Pancreas (tissue), 10 donors: ENCODE results near the gene NQO2. TPM values are rescaled to one million over a fixed set of nuclear protein-coding genes. Genes with fewer than 3 reads are reported as not detected.
"Not testable (repeated sequence)": the region's sequence is repeated elsewhere in the genome, so short reads cannot be mapped to it uniquely, and the experiment has no call there.

Source experiments
- ATAC-seq, 4 donors: fragments of 200-7000 bp; cut with Tn5 transposase; one replicate each; pipeline versions ENCODE4 v1.8.0 to v1.9.1; 2020; ENCODE audit warnings: mild to moderate bottlenecking in 4 of 4, moderate library complexity in 4 of 4
- DNase-seq, 6 donors: peaks; one replicate each; pipeline ENCODE4 v3.0.0-alpha.2; 2020
- FAIRE-seq: peaks from 2 replicates; lab custom pipeline; 2012; peaks lifted over from hg19 to GRCh38; lab: Jason Lieb, UNC
- H3K27ac ChIP-seq, 4 donors: fragments of 200-600 bp; sonication (generic); 1 replicate in 3 of 4; 2 replicates in 1 of 4; pipeline versions ENCODE4 v1.5.0 to v1.8.0; 2020
- H3K27me3 ChIP-seq, 4 donors: fragments of 200-600 bp; one replicate each; pipeline ENCODE4 v1.8.0; 2021
- H3K36me3 ChIP-seq, 3 donors: fragments of 200-600 bp; sonication (generic) in 1 of 3; one replicate each; pipeline versions ENCODE4 v1.5.0 to v1.8.0; 2020 to 2021
- H3K4me1 ChIP-seq, 3 donors: fragments of 200-600 bp; one replicate each; pipeline ENCODE4 v1.8.0; 2021
- H3K4me3 ChIP-seq, 4 donors: fragments of 200-600 bp; sonication (generic) in 2 of 4; one replicate each; pipeline versions ENCODE4 v1.5.0 to v1.8.0; 2020 to 2021
- H3K9me3 ChIP-seq, 4 donors: fragments of 200-600 bp; one replicate each; pipeline ENCODE4 v1.8.0; 2021
- CTCF ChIP-seq, 4 donors: fragments of 200-600 bp; sonication (generic) in 3 of 4; IDR thresholded peaks; one replicate each; pipeline versions ENCODE4 v1.5.0 to v1.8.0; 2021; ENCODE audit warnings: antibody characterized with exemption in 4 of 4
- WGBS, 2 donors: extraction: QIAGEN DNeasy Blood & Tissue Kit; methylation state at CpG; one replicate each; pipeline ENCODE4 v1.1.7; 2013; 5-methylcytosine and 5-hydroxymethylcytosine counted together
- intact Hi-C, 3 donors: fragments of 100-400 bp; cut with DNase I; formaldehyde crosslinking; loops; one replicate each; pipeline versions ENCODE4 v1.11.1 to v1.14.2; 2022
- polyA plus RNA-seq, 2 donors: library from polyadenylated mRNA; stranded (reverse); fragments of 200-250 nt; gene quantifications; one replicate each; pipeline ENCODE4 v1.2.3, GENCODE V29; 2013
- total RNA-seq, 6 donors: library from RNA; stranded (reverse); fragmentation: NEBNext Ultra II Directional in 4 of 6; extraction: Animal tissue kit (Norgen Biotek cat#: 25700) in 4 of 6; gene quantifications; one replicate each; pipeline versions ENCODE4 v1.2.1 to v1.2.4, GENCODE V29; 2021 to 2023
- donor health status: healthy with polysubstance abuse.
- donor health status: DM: no; HTN: no; CAD: no; lungs with moderate emphysema.
- donor health status: DM: no; HTN: no; CAD: no.
- donor health status: control.
- donor health status: control.
- donor health status: Bipolar disorder and iron deficiency.
- donor health status: DM: yes; HTN: yes; CAD: no.
- donor health status: DM: no; HTN: no; CAD: no.
- donor health status: DM: no; HTN: no; CAD: no.
- donor health status: DM: yes; HTN: yes; CAD: no.

NQO2 gene
- total and polyA plus RNA-seq, 8 donors, result 12.7 to 23.0 (median 21.1) TPM

- WGBS, 2 donors, result 95% methylated on average over 6 of the region's 6 CpGs
- peaks cover 0 to 5% (median 0%) of the 10 kb centered on the region in 3 donors for H3K4me1 ChIP-seq
- no peak for TF ChIP-seq CTCF (IDR thresholded peaks at IDR 0.05)
- intact Hi-C loops, result no loop called here
- DNase-seq (no peak), ATAC-seq (no peak), FAIRE-seq (no peak)
- H3K4me3 ChIP-seq, result no peak overlapping the region
- H3K9me3 ChIP-seq, result no peaks in the 10 kb centered on the region
- no peaks in the 10 kb centered on the region for H3K27me3 ChIP-seq
- no peaks in the 10 kb centered on the region for H3K36me3 ChIP-seq
- H3K27ac ChIP-seq, result no peak overlapping the region
These were observed 20.1 kb downstream of the NQO2 start for GRCh38 chr6:3019749-3020320.

GRCh38 chr6:3020976-3021598 is 21.4 kb downstream of the NQO2 start:
- ATAC-seq, H3K4me1 ChIP-seq, H3K36me3 ChIP-seq, H3K27me3 ChIP-seq, intact Hi-C loops, DNase-seq, H3K27ac ChIP-seq, H3K9me3 ChIP-seq, H3K4me3 ChIP-seq, FAIRE-seq: not testable (repeated sequence)
- 91 to 98% methylated on average over 2 of the region's 2 CpGs for WGBS, 2 donors

- WGBS, 2 donors, result 25 to 55% methylated on average over 26 of the region's 26 CpGs
- Histone ChIP-seq H3K27ac (peak overlapping the region in 2 of 4 donors; percentile 69 to 76), H3K36me3 (no peaks in the 10 kb centered on the region), H3K4me3 (peak overlapping the region; percentile 14 to 48 (median 38)), H3K27me3 (no peaks in the 10 kb centered on the region), H3K9me3 (no peaks in the 10 kb centered on the region), H3K4me1 (peaks cover 0 to 5% (median 0%) of the 10 kb centered on the region in 3 donors)
- DNase-seq (no peak), ATAC-seq (peak in 3 of 4 donors; percentile 20 to 48 (median 32)), FAIRE-seq (no peak)
- intact Hi-C loops, result no loop called here
- no peak for TF ChIP-seq CTCF (IDR thresholded peaks at IDR 0.05)
These were observed 23.3 kb downstream of the NQO2 start for GRCh38 chr6:3022765-3023662.

- ATAC-seq, result peak; percentile 94 to 97 (median 95)
- FAIRE-seq, result no peak
- no peak for TF ChIP-seq CTCF (IDR thresholded peaks at IDR 0.05)
- WGBS, 2 donors, result 32 to 44% methylated on average over 32 of the region's 32 CpGs
- intact Hi-C loops, result no loop called here
- peak overlapping the region; percentile 14 to 48 (median 38) for H3K4me3 ChIP-seq
- no peaks in the 10 kb centered on the region for H3K9me3 ChIP-seq
- H3K27me3 ChIP-seq, result no peaks in the 10 kb centered on the region
- DNase-seq, result peak; percentile 51 to 86 (median 79)
- no peaks in the 10 kb centered on the region for H3K36me3 ChIP-seq
- H3K4me1 ChIP-seq, result peaks cover 0 to 5% (median 0%) of the 10 kb centered on the region in 3 donors
- H3K27ac ChIP-seq, result peak overlapping the region in 2 of 4 donors; percentile 69 to 76
These were observed 24.2 kb downstream of the NQO2 start for GRCh38 chr6:3023663-3024483.
